HG02840 (cell line): ENCODE data around the gene SORCS3.
"Not testable (repeated sequence)": the region's sequence is repeated elsewhere in the genome, so short reads cannot be mapped to it uniquely, and the experiment has no call there.

Experiments used
- ATAC-seq: cut with Tn5 transposase; IDR thresholded peaks from one replicate; pipeline ENCODE4 v1.9.1; 2021; ENCODE audit warnings: mild to moderate bottlenecking, moderate library complexity, moderate number of reproducible peaks; ENCODE audit not compliant: unreplicated experiment, low FRiP score

Gene SORCS3

DNA sequence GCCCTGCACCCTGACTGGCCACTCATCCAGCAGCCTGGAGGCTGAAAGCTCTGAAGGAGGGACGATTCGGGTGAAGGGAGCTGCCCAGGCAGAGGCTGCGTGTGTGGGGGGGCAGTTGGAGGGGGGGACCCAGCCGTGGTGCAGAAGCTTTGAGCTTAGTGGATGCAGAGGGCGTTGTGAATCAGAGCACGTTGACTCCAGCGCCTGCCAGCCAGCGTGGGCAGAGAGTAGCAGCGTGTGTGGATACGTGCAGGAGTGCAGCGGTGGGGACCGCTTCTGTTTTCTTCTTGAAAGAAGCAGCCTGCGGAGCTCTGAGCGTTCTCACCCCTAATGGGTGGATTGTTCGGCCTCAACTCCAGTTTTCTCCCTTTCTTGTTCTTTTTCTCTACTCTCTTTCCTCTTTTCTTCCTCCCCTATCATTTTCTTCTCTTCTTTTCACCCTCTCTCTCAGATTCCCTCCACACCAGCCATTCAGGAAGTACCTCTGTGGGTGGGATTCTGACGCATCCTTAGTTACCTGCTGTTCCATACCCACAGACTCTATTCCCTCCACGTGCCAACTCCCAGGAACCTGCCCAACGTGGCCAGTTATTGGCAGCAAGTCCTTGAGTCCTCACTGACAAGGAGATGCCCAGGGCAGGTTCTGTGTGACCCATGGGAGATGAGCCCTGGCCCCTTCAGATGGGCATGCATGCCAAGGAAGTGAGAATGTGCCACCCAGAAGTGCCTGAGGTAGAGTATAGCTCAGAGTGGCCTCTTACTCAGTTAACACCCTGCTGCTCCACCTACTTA lies 47.4 kb downstream of the SORCS3 start:
- no peak for ATAC-seq

DNA sequence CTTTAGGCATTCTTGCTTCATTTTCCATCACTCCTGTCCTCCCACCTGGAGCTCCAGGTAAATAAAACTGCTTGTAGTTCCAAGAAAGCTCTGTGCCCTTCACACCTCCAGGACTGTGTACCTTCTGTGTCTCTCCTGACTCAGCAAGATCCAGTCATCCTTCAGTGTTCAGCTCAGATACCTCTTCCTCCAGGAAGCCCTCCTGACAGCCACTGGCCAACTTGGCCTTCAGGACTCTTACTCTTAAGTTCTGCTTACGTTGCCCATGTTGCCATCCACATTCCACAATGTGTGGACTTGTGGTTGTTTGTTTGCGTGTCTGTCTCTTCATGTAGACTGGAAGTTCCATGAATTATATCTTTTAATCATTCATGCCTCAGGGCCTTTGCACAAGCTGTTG lies 48.0 kb downstream of the SORCS3 start:
- no peak for ATAC-seq

DNA sequence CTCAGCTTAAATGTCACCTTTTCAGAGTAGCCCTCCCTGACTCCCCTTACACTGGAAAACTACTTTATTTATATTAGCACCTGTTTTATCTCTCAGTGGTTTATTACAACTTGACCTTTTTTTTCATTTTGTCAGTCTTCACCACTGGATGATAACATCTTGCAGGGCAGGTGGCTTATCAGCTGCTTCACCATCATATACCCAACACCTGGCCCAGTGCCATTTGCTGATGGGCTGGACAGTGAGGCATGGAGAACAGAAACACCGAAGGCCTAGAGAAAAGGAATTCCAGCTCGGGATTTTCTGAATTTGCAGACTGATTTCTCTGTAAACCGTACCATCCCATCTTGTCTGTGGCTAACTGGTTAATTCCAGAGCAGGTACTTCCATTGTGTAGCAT lies 48.5 kb downstream of the SORCS3 start:
- ATAC-seq, result no peak

DNA sequence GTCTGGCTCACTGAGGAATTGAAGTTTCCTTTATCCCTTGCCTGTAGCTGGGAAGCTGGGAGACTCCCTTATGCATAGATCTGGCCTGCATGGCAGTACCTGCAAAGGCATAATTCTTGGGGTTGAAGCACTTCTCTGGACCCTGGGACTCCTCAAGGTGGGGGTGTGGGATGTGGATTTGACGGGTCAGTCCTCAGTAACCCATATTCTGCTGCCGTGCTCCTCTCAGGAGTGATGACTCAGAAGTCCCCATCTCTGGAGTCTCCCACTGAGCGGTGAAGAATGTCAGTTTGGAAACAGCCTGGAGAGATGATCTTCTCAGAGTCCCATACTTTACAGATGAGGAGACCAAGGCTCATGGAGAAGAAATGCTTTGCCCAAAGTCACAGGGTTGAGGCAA lies 49.0 kb downstream of the SORCS3 start:
- no peak for ATAC-seq

DNA sequence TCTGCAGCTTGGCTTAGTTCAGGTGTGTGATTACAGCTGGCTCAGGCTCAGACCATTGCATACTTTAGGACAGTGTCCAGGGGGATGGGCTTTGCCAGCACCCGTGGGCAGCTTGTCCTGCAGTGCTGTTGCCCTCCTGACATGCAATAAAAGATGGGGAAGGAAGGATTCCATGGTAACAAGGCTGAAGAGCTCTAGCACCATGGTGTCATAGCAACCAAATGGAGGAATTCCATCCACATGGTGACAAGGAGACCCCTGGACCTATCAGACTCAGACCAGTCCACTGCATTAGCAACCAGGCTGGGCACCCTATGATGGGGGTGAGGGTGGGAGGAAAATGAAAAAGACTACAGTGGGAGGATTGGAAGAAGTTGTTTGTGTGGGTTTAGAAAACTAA lies 49.9 kb downstream of the SORCS3 start:
- no peak for ATAC-seq

DNA sequence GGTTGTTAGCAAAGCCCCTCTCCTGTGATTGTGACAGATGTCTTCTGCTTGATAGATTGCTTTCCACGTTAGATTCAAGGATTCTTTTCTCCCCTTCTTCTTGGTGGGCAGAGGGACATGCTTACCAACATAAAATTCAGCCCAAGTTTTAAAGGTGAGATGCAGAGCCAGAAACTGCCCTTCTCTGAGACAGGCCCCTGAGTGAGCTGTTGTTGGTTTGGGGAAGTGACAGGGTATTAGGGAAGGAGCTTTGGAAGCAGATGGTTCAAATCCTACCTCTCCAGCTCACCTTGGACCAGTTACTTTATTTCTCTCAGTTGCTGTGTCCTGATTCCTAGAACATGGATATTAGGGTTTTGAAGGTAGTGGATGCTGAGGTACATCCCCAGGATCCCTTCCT lies 53.0 kb downstream of the SORCS3 start:
- no peak for ATAC-seq

DNA sequence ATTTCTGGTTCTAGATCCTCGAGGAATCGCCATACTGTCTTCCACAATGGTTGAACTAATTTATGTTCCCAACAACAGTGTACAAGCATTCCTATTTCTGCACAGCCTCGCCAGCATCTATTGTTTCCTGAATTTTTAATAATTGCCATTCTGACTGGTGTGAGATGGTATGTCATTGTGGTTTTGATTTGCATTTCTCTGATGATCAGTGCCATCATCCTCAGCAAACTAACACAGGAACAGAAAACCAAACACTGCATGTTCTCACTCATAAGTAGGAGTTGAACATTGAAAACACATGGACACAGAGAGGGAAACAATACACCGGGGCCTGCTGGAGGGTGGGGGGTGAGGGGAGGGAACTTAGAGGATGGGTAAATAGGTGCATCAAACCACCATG lies 62.2 kb downstream of the SORCS3 start:
- ATAC-seq, result not testable (repeated sequence)

DNA sequence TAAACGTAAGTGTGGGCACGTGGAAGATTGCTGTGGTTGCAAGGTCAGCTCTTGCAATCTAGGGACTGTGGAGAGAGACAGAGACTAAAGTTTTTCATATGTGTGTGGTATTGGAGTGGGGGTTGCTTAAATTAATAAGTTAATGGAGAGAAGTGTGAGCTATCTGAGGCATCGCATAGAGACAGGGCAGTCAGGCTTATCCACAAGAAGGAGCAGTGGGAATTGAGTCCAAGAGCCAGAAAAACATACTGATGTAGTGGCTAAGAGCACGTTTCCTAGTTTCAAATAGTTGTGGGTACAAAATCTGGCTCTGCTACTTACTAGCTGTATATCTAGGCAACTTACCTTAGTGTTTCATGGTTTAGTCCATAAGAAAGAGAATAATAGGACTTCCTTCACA lies 65.8 kb downstream of the SORCS3 start:
- ATAC-seq, result no peak

DNA sequence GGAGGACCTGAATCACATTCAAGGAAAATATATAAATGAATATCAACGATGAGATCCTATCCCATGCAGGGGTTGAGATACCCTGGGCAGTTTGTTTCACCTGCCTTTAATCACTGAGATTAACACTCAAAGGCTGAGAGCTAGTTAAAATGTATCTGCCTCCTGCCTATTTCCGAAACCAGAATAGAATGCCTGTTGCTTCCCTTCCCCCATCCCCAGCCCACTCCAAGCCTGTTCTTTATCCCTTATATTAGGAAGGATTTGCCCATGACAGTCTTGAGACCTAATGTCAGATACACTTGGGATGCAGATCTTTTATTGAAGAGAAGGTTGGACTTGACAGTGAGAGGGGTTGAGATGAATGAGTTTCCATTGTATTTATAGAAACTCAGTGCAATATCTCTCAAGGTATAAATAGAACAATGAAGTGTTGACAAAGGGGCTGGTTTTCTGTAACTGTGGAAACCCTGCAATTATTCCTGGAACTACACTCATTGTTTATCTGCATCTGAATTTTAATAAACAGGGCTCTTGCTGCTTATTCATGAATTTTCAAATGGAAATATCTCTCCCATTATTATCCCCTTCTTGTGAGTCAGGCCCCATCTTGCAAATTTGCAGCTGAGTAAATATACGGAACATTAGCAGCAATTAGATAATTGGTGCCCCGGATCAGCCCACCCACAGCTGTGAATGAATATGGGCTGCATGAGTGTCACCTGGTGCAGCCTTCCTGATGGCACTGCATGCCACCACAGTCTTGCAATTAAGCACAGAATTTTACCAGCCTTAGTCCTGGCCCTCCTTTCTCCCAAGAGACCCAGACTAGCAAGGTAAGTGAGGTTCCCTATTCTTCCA lies 66.7 kb downstream of the SORCS3 start:
- no peak for ATAC-seq

DNA sequence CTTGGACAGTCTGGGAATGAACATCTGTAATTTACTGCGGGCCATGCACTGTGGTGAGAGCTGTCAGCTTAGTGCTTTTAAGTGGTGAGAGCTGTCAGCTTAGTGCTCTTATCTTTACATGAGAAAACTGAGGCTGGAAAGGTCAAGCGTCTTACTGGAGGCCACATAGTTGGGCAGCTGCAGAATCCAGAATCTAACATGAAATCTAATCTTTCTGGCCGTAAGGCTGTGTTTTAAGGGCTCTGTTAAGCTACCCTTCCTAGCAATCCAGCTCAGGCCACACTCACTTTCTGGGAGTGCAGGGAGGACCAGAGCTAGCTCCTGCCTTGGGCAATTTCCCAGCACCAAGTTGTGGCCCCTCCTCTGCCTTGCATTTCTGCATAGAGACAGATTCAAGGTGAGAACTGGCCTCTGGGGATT lies 70.2 kb downstream of the SORCS3 start:
- no peak for ATAC-seq

DNA sequence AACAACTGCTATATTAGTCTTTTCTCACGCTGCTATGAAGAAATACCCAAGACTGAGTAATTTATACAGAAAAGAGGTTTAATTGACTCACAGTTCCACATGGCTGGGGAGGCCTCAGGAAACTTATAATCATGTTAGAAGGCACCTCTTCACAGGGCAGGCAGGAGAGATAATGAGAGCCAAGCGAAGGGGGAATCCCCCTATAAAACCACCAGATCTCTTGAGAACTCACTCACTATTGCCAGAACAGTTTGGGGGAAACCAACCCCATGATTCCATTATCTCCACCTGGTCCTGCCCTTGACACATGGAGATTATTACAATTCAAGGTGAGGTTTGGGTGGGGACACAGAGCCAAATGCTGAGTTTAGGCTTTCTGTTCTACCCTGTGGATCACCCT lies 89.5 kb downstream of the SORCS3 start:
- not testable (repeated sequence) for ATAC-seq

DNA sequence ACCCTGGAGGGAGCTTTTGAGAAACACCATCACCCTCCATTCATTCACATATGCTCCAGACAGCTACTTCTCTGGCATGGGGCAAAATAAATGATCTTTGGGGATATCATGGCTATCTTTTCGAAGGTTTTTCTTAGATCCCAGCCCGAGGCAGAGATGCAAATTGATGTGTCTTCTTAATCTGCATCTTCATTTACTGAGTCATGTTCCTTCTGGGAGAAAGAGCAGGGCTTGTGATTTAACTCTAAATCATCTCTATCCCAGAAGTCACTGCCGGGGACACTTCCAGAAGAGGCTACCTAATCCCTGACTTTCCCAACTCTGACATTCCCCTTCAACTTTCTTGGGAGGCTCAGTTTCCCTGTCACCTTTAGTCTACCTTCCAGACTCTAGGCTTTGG lies 90.1 kb downstream of the SORCS3 start:
- no peak for ATAC-seq

DNA sequence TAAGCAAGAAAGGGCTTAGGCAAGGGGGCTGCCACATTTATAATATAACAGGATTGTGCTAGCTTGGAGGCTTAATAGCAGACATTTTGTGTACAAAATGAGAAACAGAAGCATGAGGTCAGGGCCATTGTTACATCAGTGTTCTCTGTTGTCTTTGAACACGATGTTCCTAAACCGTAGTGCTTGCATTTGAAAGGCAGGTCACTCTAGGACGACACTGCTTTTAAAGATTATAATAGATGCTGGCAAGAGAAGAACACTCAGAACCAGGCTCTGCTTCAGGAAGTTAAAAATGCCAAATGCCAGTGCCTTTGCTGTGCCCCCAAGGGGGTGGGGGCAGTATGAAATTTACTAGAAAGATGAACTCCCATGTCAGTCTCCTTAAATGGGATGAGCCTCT lies 91.1 kb downstream of the SORCS3 start:
- no peak for ATAC-seq

DNA sequence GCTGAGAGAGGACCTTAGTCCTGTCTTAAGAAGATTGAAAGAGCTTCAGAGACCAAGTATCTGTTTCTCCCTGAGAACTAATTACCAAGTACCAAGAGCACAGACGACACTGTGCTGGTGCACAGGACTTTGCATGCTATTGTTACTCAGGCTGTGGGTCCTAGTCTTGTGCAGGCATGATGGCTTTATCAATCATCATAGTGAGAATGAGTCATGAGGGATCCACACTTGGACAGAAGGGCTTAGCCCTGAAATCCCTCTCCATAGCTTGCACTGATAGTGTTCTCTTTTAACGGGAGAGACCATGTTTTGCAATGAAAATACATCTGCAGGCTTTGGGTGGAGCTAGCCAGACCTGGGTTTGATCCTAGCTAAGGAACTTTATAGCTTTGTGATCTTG lies 93.3 kb downstream of the SORCS3 start:
- ATAC-seq, result no peak

DNA sequence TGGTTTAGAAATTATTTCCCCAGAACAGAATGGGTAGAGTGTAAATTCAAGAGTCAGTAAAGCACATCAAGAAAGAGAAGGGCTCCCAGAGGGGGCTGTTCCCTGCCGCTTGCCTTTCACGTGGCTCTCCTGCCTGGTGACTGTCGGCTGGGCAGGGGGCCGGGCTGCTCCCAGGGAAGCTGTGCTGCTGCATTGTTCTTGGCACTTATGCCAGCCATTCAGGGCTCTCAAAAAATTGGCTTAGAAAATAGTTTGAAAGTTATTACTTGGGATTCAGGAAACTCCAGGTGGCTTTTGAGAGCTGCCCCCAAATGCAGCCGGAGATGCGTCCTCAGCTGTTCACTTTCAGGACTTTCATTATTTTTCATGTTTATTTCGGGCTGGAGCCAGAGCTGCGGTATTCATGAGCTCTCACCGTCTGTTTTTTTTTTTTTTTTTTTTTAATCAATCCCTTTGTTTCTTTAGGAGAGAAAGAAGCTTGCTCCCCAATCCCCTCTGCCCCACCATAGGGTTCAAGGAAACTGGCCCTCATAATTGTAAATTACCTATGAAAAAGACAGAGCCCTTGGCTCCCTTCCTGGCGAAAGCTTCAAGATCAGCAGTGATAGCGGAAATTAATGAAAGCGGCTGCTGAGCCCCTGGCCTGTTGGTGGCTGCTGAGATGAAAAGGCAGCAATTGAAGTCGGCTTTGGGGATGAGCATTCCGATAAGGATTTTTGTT lies 94.1 kb downstream of the SORCS3 start:
- no peak for ATAC-seq

DNA sequence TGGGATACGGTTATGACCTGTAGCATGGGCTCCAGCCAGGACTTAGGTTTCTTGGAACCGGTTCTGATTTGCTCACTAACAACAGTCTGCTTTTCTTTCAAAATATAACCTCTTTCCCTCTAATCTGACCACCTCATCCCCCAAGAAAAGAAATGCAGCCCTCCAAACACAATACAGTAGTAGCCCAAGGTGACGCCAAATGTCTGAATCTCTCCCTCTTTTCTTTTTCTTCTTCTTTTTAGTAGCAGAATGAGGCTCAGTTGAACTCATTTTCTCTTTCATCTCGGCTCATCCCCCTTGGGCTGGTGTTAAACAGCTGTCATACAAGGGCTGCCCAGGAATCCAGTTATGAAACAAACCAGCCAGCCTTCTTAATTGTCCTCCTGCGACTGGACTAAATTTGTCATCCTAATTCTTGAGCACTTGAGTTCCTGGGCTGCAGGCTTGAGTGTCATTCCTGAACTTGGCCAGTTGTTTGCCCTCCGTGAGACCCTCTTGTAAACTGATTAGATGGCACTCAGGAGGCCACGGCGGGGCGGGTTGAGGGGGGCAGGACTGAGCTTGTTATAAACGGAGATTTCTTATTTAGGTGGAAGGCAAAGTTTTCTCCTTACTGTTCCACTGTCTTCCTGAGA lies 94.8 kb downstream of the SORCS3 start:
- no peak for ATAC-seq

DNA sequence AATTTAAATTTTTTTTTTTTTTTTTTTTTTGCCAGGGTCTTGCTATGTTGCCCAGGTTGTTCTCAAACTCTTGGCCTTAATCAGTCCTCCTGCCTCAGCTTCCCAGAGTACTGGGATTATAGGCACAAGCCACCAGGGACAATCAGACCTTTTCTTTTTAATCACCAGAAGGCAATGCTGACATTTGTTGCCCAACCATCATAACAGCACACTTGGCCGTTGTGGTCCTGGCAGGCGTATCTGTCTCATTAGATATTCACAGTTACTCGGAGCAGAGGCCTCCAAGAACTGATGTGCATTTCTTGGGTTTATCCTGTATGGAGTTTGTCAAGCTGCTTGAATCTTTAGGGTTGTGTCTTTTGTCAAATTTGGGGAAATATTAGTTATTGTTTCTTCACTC lies 100.0 kb downstream of the SORCS3 start:
- no peak for ATAC-seq

DNA sequence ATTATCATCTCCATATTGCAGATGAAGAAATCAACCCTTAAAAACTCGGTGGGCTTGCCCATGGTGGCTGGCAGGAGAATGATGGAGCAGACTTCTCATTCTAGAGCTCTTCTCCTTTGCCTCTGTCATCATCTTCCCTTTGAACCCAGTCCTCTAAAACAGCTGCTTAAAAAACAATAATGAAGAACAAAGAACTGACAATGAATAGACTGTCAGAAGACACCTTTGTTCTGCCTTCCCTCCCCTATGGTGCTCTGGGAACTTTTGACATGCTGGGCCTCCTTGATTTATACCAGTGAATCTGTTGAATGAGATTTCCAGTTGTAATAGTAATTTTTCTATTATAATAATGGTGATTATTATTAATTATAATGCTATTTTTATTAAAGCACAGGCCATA lies 103.0 kb downstream of the SORCS3 start:
- no peak for ATAC-seq

DNA sequence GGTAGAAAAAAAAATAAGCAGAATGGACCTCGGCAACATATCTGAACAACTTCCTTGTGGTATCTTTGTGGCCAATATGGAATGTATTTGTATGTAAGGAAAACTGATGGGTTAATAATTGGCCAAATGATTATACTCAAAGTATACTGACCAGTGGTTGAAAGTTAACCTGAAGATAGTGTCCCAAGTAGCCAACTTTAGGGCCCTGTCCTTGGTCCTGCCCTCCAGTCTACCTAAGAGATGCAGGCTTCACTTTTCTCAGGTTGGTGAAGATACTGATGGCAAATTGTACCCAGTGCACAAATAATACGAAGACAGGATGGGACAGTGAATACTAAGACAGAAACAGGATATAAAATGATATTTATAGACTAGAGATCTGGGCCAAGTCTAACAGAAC lies 109.2 kb downstream of the SORCS3 start:
- no peak for ATAC-seq

DNA sequence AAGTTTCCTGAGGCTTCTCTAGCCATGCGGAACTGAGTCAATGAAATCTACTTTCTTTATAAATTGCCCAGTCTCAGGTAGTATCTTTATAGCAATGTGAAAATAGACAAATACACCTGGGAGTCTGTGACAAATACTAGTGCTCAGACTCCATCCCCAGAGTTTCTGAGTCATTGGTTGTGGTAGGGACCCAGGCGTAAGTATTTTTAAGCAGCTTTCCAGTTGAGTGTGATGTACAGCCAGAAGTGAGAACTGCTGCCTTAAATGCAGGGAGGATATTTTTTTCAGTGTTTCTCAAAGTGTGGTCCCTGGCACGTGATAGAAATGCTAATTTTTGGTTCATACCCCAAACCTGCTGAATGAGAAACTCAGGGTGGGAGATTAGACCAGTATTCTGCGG lies 121.7 kb downstream of the SORCS3 start:
- no peak for ATAC-seq

DNA sequence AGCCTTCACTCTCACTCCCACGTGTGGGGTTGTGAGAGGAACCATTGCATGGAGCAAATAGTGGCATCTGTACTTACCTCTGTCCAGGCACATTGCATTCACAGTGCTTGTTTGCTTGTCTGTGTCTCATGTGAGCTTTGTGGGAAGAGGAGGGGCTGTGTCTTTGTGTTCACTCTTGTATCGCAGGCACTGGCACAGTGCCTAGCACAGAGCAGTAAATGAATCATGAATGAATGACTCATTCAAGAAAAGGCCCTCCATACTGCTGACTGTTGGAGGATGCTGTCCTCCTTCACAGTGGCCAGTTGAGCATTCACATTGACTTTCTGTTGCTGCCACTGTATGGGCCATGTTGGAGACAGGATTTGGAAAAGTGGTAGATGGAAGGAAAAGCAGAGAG lies 125.3 kb downstream of the SORCS3 start:
- no peak for ATAC-seq
